HCT116 (cell line): Measurements from ENCODE around the gene RHBDD2. TPM values are rescaled to one million over a fixed set of nuclear protein-coding genes. Genes with fewer than 3 reads are reported as not detected.

Experiments
- ATAC-seq: fragments of 200-7000 bp; cut with Tn5 transposase; 2 replicates; pipeline ENCODE4 v1.9.1; 2020; ENCODE audit warnings: mild to moderate bottlenecking, moderate library complexity
- BruUV-seq: library from RNA; stranded (reverse); fragments of 400-500 nt; replicated peaks from 2 replicates; lab custom pipeline; 2021; lab: Mats Ljungman, UMichigan
- CTCF ChIA-PET: fragments of 300-600 bp; sonication (Branson Sonifier 250); formaldehyde crosslinking; loops from one replicate; lab custom pipeline; 2021; ENCODE audit warnings: antibody characterized with exemption; lab: Charles Lee
- POLR2A ChIA-PET: fragments of 300-600, 350-600 bp; sonication (Branson Sonifier 250); formaldehyde crosslinking; loops from one replicate; lab custom pipeline; 2021; ENCODE audit warnings: antibody characterized with exemption; lab: Charles Lee
- RAD21 ChIA-PET, 2 experiments: fragments of 300-600 bp; sonication (Branson Sonifier 250); formaldehyde crosslinking; loops; one replicate each; lab custom pipeline; 2023; ENCODE audit warnings: low total read pairs in 2 of 2; ENCODE audit not compliant: uncharacterized antibody in 2 of 2, unreplicated experiment in 2 of 2, low non-redundant PET in 1 of 2; lab: Charles Lee
- DNase-seq: peaks from one replicate; pipeline ENCODE4 v3.0.0-alpha.2; 2010; ENCODE audit warnings: low read depth, low spot score
- H2AFZ ChIP-seq: fragments of 200-600 bp; shearing (Covaris generic), sonication (generic); 2 replicates; pipeline ENCODE4 v1.6.1; 2017; ENCODE audit warnings: low read depth, mixed run types, mixed read lengths, antibody characterized with exemption, low read length; ENCODE audit not compliant: poor library complexity, severe bottlenecking
- H3K27ac ChIP-seq: 2 replicates; pipeline ENCODE4 v1.5.1; 2012; ENCODE audit warnings: low read depth, low read length
- H3K27me3 ChIP-seq: fragments of 200-600 bp; sonication (generic); 2 replicates; pipeline ENCODE4 v1.6.1; 2016; ENCODE audit warnings: mixed run types, low read length, mixed read lengths; ENCODE audit not compliant: insufficient read depth
- H3K36me3 ChIP-seq, 2 experiments: fragments of 200-500 bp in 1 of 2; fragments of 200-600 bp in 1 of 2; sonication (Bioruptor generic) in 1 of 2; sonication (generic) in 1 of 2; 2 replicates each; pipeline versions ENCODE4 v1.5.1 to v1.6.1; 2014 to 2016; ENCODE audit warnings: low read length in 2 of 2, inconsistent platforms in 1 of 2, mixed read lengths in 1 of 2, mixed run types in 1 of 2; ENCODE audit not compliant: insufficient read depth in 2 of 2, control insufficient read depth in 1 of 2
- H3K4me1 ChIP-seq, 2 experiments: fragments of 200-600 bp in 1 of 2; sonication (generic) in 1 of 2; 2 replicates each; pipeline versions ENCODE4 v1.5.1 to v1.6.1; 2012 to 2017; ENCODE audit warnings: low read length in 2 of 2, inconsistent platforms in 1 of 2, mild to moderate bottlenecking in 1 of 2, mixed read lengths in 1 of 2, mixed run types in 1 of 2, moderate library complexity in 1 of 2; ENCODE audit not compliant: insufficient read depth in 2 of 2, control insufficient read depth in 1 of 2
- H3K4me2 ChIP-seq: fragments of 200-600 bp; sonication (generic); 2 replicates; pipeline ENCODE4 v1.6.1; 2017; ENCODE audit warnings: mixed run types, low read length, mixed read lengths
- H3K4me3 ChIP-seq, 2 experiments: fragments of 200-600 bp in 1 of 2; sonication (generic) in 1 of 2; replicated peaks in 1 of 2; 2 replicates each; pipeline ENCODE4 v1.5.1; 2011 to 2016; ENCODE audit warnings: low read length in 2 of 2, control low read depth in 1 of 2, low read depth in 1 of 2, mild to moderate bottlenecking in 1 of 2, mixed read lengths in 1 of 2, mixed run types in 1 of 2
- H3K79me2 ChIP-seq: fragments of 200-600 bp; sonication (generic); 2 replicates; pipeline ENCODE4 v1.6.1; 2017; ENCODE audit warnings: mild to moderate bottlenecking, mixed run types, low read length, moderate library complexity, mixed read lengths; ENCODE audit not compliant: insufficient read depth
- H3K9ac ChIP-seq: fragments of 200-600 bp; sonication (generic); 2 replicates; pipeline ENCODE4 v1.6.1; 2016; ENCODE audit warnings: low read length, mixed read lengths
- H3K9me2 ChIP-seq: fragments of 200-600 bp; sonication (generic), shearing (Covaris generic); 2 replicates; pipeline ENCODE4 v1.6.1; 2017; ENCODE audit warnings: mixed run types, mild to moderate bottlenecking, moderate library complexity; ENCODE audit not compliant: insufficient read depth
- H3K9me3 ChIP-seq, 2 experiments: fragments of 200-500 bp in 1 of 2; fragments of 200-600 bp in 1 of 2; sonication (Bioruptor generic) in 1 of 2; sonication (generic) in 1 of 2; 2 replicates each; pipeline ENCODE4 v1.6.1; 2014 to 2017; ENCODE audit warnings: low read length in 2 of 2, mixed read lengths in 2 of 2, inconsistent platforms in 1 of 2, low read depth in 1 of 2, mild to moderate bottlenecking in 1 of 2, mixed run types in 1 of 2, moderate library complexity in 1 of 2; ENCODE audit not compliant: control insufficient read depth in 1 of 2, insufficient read depth in 1 of 2
- H4K20me1 ChIP-seq: fragments of 200-600 bp; sonication (generic), shearing (Covaris generic); 2 replicates; pipeline ENCODE4 v1.6.1; 2017; ENCODE audit warnings: mixed run types, mild to moderate bottlenecking, moderate library complexity; ENCODE audit not compliant: insufficient read depth
- CBX3 ChIP-seq: IDR thresholded peaks from 2 replicates; pipeline ENCODE4 v1.6.1; 2012; ENCODE audit warnings: low read depth
- CEBPB ChIP-seq: IDR thresholded peaks from 2 replicates; pipeline ENCODE4 v1.6.1; 2012; ENCODE audit warnings: low read depth
- EZH2 ChIP-seq: fragments of 200-600 bp; sonication (generic); IDR thresholded peaks from 2 replicates; pipeline ENCODE4 v1.6.1; 2017; ENCODE audit warnings: antibody characterized with exemption, mixed run types
- POLR2AphosphoS5 ChIP-seq: IDR thresholded peaks from 2 replicates; pipeline ENCODE4 v1.6.1; 2011; ENCODE audit warnings: mild to moderate bottlenecking, low read depth, low read length, moderate library complexity
- SIN3A ChIP-seq: IDR thresholded peaks from 2 replicates; pipeline ENCODE4 v1.6.1; 2012; ENCODE audit warnings: low read depth
- SRF ChIP-seq: IDR thresholded peaks from 2 replicates; pipeline ENCODE4 v1.6.1; 2012; ENCODE audit warnings: low read depth
- YY1 ChIP-seq: IDR thresholded peaks from 2 replicates; pipeline ENCODE4 v1.6.1; 2011; ENCODE audit warnings: low read length, low read depth, moderate library complexity, mild to moderate bottlenecking; ENCODE audit not compliant: insufficient replicate concordance; ENCODE audit errors: extremely low read depth
- intact Hi-C: fragments of 100-400 bp; cut with micrococcal nuclease; formaldehyde crosslinking; loops from 2 replicates; pipeline ENCODE4 v1.10.0; 2022
- total RNA-seq: library from RNA; stranded (reverse); gene quantifications from one replicate; pipeline ENCODE4 v1.2.1, GENCODE V29; 2021; ENCODE audit not compliant: unreplicated experiment
- TF ChIP-seq, protein P1 (sequence below): IDR thresholded peaks from 2 replicates; pipeline ENCODE4 v1.6.1; 2012; ENCODE audit warnings: low read depth
- TF ChIP-seq, protein P2 (sequence below): IDR thresholded peaks from 2 replicates; pipeline ENCODE4 v1.6.1; 2011; ENCODE audit warnings: mild to moderate bottlenecking, low read length, moderate library complexity; ENCODE audit not compliant: insufficient replicate concordance; ENCODE audit errors: extremely low read depth

The RHBDD2 gene
- total RNA-seq, 1 experiment from 2014 or later: 42.9 TPM

DNA sequence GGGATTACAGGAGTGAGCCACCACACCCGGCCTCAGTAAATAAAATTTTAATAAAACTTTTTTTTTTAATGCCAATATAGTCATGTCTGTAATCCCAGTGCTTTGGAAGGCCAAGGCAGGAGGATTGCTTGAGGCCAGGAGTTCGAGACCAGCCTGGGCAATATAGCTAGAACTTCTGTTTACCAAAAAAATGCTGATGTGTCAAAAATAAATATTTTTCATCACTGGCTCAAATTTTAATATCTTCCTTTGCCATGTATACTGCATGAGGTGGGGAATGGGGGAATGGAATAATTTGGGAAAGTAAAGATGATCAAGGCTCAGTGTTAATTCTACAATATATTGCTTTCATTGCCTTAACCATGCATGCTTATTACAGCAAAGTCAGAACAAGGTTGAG, 10.7 kb upstream of the RHBDD2 start:
- no TSS peak for BruUV-seq
- POLR2A ChIA-PET: no interaction called here

DNA sequence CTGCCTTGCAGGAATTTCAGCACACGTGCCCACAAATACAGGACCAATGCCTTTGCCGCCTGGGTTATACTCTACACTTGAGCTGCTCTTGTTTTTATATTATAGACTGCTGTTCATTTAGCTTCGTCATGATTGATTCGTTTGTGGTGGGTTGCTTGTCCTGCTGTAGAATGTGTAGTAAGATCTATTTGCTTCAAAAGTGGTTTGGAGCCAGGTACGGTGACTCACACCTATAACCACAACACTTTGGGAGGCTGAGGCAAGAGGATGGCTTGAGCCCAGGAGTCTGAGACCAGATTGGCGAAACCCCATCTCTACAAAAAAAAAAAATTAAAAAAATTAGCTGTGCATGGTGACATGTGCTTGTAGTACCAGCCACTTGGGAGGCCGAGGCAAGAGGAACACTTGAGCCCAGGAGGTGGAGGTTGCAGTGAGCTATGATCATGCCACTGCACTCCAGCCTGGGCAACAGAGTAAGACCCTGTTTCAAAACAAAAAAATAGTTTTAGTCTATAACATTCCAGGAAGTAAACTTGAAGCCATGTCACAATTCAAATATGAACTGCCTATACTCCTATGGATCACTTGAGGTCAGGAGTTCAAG, 9.0 kb upstream of the RHBDD2 start:
- DNase-seq (no peak), ATAC-seq (no peak)
- Histone ChIP-seq H3K27me3 (no peaks in the 10 kb centered on the region), H3K4me2 (peak overlapping the region; percentile 33; the same call in 1 of the 2 replicates), H3K4me1 (peaks cover 0 to 17% of the 10 kb centered on the region in 2 experiments; a peak in 3 of 4 replicates), H3K9me2 (no peaks in the 10 kb centered on the region), H3K79me2 (no peaks in the 10 kb centered on the region), H3K9ac (no peak overlapping the region), H3K4me3 (no peak overlapping the region), H3K36me3 (no peaks in the 10 kb centered on the region), H2AFZ (no peak overlapping the region), H3K9me3 (no peaks in the 10 kb centered on the region), H4K20me1 (no peaks in the 10 kb centered on the region), H3K27ac (no peak overlapping the region)
- RAD21 ChIA-PET: no interaction called here
- CTCF ChIA-PET: interaction anchor here (1.5 to 4.8 kb wide), 2 partner anchors 148 to 150 kb away, joined by 3 to 26 read pairs; no protein-coding TSS in a partner anchor
- no TSS peak for BruUV-seq
- POLR2A ChIA-PET: interaction anchor here (0.6 to 1.9 kb wide), 2 partner anchors 46 to 188 kb away, joined by 3 to 4 read pairs; no protein-coding TSS in a partner anchor
- intact Hi-C loops: no loop called here
- TF ChIP-seq, protein P1, sequence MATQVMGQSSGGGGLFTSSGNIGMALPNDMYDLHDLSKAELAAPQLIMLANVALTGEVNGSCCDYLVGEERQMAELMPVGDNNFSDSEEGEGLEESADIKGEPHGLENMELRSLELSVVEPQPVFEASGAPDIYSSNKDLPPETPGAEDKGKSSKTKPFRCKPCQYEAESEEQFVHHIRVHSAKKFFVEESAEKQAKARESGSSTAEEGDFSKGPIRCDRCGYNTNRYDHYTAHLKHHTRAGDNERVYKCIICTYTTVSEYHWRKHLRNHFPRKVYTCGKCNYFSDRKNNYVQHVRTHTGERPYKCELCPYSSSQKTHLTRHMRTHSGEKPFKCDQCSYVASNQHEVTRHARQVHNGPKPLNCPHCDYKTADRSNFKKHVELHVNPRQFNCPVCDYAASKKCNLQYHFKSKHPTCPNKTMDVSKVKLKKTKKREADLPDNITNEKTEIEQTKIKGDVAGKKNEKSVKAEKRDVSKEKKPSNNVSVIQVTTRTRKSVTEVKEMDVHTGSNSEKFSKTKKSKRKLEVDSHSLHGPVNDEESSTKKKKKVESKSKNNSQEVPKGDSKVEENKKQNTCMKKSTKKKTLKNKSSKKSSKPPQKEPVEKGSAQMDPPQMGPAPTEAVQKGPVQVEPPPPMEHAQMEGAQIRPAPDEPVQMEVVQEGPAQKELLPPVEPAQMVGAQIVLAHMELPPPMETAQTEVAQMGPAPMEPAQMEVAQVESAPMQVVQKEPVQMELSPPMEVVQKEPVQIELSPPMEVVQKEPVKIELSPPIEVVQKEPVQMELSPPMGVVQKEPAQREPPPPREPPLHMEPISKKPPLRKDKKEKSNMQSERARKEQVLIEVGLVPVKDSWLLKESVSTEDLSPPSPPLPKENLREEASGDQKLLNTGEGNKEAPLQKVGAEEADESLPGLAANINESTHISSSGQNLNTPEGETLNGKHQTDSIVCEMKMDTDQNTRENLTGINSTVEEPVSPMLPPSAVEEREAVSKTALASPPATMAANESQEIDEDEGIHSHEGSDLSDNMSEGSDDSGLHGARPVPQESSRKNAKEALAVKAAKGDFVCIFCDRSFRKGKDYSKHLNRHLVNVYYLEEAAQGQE: no peak
- no peak for TF ChIP-seq EZH2
- TF ChIP-seq POLR2AphosphoS5: no peak
- TF ChIP-seq CEBPB: no peak
- no peak for TF ChIP-seq SIN3A
- no peak for TF ChIP-seq SRF
- TF ChIP-seq, protein P2, sequence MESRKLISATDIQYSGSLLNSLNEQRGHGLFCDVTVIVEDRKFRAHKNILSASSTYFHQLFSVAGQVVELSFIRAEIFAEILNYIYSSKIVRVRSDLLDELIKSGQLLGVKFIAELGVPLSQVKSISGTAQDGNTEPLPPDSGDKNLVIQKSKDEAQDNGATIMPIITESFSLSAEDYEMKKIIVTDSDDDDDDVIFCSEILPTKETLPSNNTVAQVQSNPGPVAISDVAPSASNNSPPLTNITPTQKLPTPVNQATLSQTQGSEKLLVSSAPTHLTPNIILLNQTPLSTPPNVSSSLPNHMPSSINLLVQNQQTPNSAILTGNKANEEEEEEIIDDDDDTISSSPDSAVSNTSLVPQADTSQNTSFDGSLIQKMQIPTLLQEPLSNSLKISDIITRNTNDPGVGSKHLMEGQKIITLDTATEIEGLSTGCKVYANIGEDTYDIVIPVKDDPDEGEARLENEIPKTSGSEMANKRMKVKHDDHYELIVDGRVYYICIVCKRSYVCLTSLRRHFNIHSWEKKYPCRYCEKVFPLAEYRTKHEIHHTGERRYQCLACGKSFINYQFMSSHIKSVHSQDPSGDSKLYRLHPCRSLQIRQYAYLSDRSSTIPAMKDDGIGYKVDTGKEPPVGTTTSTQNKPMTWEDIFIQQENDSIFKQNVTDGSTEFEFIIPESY: no peak

More for the DNA sequence above, 10.7 kb upstream of the RHBDD2 start:
- H3K4me3 ChIP-seq: no peak overlapping the region
- no peaks in the 10 kb centered on the region for H3K27me3 ChIP-seq
- intact Hi-C loops: no loop called here
- no peak overlapping the region for H3K27ac ChIP-seq
- no peak for DNase-seq
- no peak overlapping the region for H2AFZ ChIP-seq
- no peak for ATAC-seq
- no peak for TF ChIP-seq CBX3
- TF ChIP-seq, protein P2: no peak
- no peak for TF ChIP-seq YY1
- TF ChIP-seq EZH2: no peak
- TF ChIP-seq, all 23 proteins: peak for 0
- H3K9me2 ChIP-seq: no peaks in the 10 kb centered on the region
- RAD21 ChIA-PET: no interaction called here
- H3K9me3 ChIP-seq: no peaks in the 10 kb centered on the region
- no peaks in the 10 kb centered on the region for H3K36me3 ChIP-seq
- no peaks in the 10 kb centered on the region for H4K20me1 ChIP-seq
- no peaks in the 10 kb centered on the region for H3K79me2 ChIP-seq
- no peak overlapping the region for H3K4me2 ChIP-seq
- no peak overlapping the region for H3K9ac ChIP-seq
- peaks cover 0 to 17% of the 10 kb centered on the region in 2 experiments; a peak in 3 of 4 replicates for H3K4me1 ChIP-seq
- CTCF ChIA-PET: interaction anchor here (0.7 to 4.8 kb wide), 3 partner anchors 16 to 339 kb away, joined by 3 to 26 read pairs (median 4); no protein-coding TSS in a partner anchor
